Vagina (tissue), 2 donors: ENCODE results near the gene SLC8A2. TPM values are rescaled to one million over a fixed set of nuclear protein-coding genes. Genes with fewer than 3 reads are reported as not detected.
"Not testable (repeated sequence)": the region's sequence is repeated elsewhere in the genome, so short reads cannot be mapped to it uniquely, and the experiment has no call there.

Experiments
- DNase-seq, 2 donors: peaks; one replicate each; pipeline ENCODE4 v3.0.0-alpha.2; 2017; ENCODE audit errors: extremely low spot score in 2 of 2
- H3K27ac ChIP-seq: fragments of 200-600 bp; sonication (generic); one replicate; pipeline ENCODE4 v1.5.1; 2019
- H3K27me3 ChIP-seq: fragments of 200-600 bp; sonication (generic); one replicate; pipeline ENCODE4 v1.5.1; 2019
- H3K36me3 ChIP-seq, 2 donors: fragments of 200-600 bp; sonication (generic); one replicate each; pipeline ENCODE4 v1.5.1; 2017 to 2019
- H3K4me1 ChIP-seq: fragments of 200-600 bp; sonication (generic); one replicate; pipeline ENCODE4 v1.5.1; 2019
- H3K4me3 ChIP-seq, 2 donors: fragments of 200-600 bp; sonication (generic); 1 replicate in 1 of 2; 2 replicates in 1 of 2; pipeline ENCODE4 v1.5.1; 2016 to 2019
- H3K9me3 ChIP-seq: fragments of 200-600 bp; sonication (generic); one replicate; pipeline ENCODE4 v1.5.1; 2019
- POLR2A ChIP-seq, 2 donors: fragments of 450-650 bp; IDR thresholded peaks; one replicate each; pipeline ENCODE4 v1.6.1; 2017; ENCODE audit warnings: antibody characterized with exemption in 2 of 2, mild to moderate bottlenecking in 2 of 2, moderate library complexity in 2 of 2
- POLR2AphosphoS5 ChIP-seq, 2 donors: sonication (generic); formaldehyde crosslinking; IDR thresholded peaks; one replicate each; pipeline ENCODE4 v1.9.0; 2017; ENCODE audit warnings: antibody characterized with exemption in 2 of 2, mild to moderate bottlenecking in 2 of 2, low read depth in 1 of 2; ENCODE audit not compliant: insufficient read depth in 1 of 2
- intact Hi-C: fragments of 100-400 bp; cut with DNase I; formaldehyde crosslinking; loops from one replicate; pipeline ENCODE4 v1.15.1; 2023
- total RNA-seq: library from RNA; depleted of rRNA; stranded (reverse); fragments of >200 nt; gene quantifications from one replicate; pipeline ENCODE4 v1.2.3, GENCODE V29; 2016
- TF ChIP-seq, protein P1 (sequence below), 3 experiments: fragments of 450-650 bp in 2 of 3; fragments of 200-600 bp in 1 of 3; sonication (generic) in 1 of 3; IDR thresholded peaks; one replicate each; pipeline ENCODE4 v1.5.1; 2017 to 2019; ENCODE audit warnings: antibody characterized with exemption in 3 of 3, mild to moderate bottlenecking in 2 of 3, moderate library complexity in 2 of 3

Gene SLC8A2
- total RNA-seq, 1 donor from 2014 or later = 0.49 TPM

DNA sequence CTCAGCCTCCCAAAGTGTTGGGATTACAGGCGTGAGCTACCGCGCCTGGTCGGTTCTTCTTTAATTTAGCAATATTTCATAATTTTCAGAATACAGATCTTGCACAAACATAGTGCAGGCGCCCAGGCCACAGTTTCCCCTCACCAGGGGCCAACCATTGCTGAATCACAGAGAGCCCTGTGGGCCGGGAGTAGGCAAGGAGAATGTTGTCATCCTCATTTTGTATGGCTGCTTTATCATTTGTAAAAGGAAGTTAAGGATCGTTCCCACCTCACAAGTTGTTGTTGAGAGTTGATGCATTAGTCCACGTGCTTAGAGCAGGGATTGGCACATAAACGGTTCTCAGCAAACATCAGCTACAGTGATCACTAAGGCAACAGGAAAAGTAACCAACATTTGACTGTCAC lies 82.5 kb downstream of the SLC8A2 start:
- TF ChIP-seq, protein P1, sequence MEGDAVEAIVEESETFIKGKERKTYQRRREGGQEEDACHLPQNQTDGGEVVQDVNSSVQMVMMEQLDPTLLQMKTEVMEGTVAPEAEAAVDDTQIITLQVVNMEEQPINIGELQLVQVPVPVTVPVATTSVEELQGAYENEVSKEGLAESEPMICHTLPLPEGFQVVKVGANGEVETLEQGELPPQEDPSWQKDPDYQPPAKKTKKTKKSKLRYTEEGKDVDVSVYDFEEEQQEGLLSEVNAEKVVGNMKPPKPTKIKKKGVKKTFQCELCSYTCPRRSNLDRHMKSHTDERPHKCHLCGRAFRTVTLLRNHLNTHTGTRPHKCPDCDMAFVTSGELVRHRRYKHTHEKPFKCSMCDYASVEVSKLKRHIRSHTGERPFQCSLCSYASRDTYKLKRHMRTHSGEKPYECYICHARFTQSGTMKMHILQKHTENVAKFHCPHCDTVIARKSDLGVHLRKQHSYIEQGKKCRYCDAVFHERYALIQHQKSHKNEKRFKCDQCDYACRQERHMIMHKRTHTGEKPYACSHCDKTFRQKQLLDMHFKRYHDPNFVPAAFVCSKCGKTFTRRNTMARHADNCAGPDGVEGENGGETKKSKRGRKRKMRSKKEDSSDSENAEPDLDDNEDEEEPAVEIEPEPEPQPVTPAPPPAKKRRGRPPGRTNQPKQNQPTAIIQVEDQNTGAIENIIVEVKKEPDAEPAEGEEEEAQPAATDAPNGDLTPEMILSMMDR (IDR thresholded peaks at IDR 0.05) = no peak
- TF ChIP-seq POLR2AphosphoS5 (IDR thresholded peaks at IDR 0.05; ENCODE audit: insufficient read depth in 1 of 2, low read depth in 1 of 2) = no peak
- TF ChIP-seq POLR2A (IDR thresholded peaks at IDR 0.05) = no peak
- Histone ChIP-seq H3K4me3 (no peak overlapping the region), H3K4me1 (no peaks in the 10 kb centered on the region), H3K27me3 (no peaks in the 10 kb centered on the region), H3K27ac (no peak overlapping the region), H3K36me3 (no peaks in the 10 kb centered on the region), H3K9me3 (no peaks in the 10 kb centered on the region)
- intact Hi-C loops = loop anchor here (10.0 kb wide), 1 partner anchor 84 kb away; the partner anchor contains the start of gene C5AR1
- DNase-seq = no peak

GRCh38 chr19:47388721-47389120 lies 83.0 kb downstream of the SLC8A2 start:
- not testable (repeated sequence) for H3K9me3 ChIP-seq, H3K36me3 ChIP-seq, H3K27me3 ChIP-seq, H3K27ac ChIP-seq, H3K4me3 ChIP-seq, DNase-seq, H3K4me1 ChIP-seq
- intact Hi-C loops = loop anchor here (10.0 kb wide), 1 partner anchor 84 kb away; the partner anchor contains the start of gene C5AR1

DNA sequence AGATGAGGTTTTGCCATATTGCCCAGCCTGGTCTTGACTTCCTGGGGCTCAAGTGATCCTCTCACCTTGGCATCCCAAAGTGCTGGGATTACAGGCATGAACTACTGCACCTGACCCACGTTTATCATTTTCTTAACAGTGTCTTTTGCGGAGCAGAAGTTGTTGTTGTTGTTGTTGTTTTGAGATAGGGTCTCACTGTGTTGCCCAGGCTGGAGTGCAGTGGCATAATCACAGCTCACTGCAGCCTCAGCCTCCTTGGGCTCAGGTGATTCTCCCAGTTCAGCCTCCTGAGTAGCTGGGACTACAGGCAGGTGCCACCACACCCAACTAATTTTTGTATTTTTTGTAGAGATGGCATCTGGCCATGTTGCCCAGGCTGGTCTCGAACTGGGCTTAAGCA lies 84.1 kb downstream of the SLC8A2 start:
- not testable (repeated sequence) for H3K36me3 ChIP-seq, H3K27me3 ChIP-seq, H3K9me3 ChIP-seq, DNase-seq, H3K27ac ChIP-seq, H3K4me1 ChIP-seq, H3K4me3 ChIP-seq
- intact Hi-C loops = loop anchor here (10.0 kb wide), 1 partner anchor 83 kb away; the partner anchor contains the start of gene C5AR1

DNA sequence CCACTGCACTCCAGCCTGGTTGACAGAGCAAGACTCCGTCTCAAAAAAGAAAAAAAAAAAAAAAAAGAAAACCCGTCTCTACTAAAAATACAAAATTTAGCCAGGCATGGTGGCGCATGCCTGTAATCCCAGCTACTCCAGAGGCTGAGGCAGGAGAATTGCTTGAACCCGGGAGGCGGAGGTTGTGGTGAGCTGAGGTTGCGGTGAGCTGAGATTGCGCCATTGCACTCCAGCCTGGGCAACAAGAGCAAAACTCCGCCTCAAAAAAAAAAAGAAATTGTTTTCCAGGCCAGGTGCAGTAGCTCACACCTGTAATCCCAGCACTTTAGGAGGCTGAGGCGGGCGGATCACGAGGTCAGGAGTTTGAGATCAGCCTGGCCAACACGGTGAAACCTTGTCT lies 85.1 kb downstream of the SLC8A2 start:
- H3K9me3 ChIP-seq, H3K27me3 ChIP-seq, DNase-seq, H3K36me3 ChIP-seq, H3K4me3 ChIP-seq, H3K27ac ChIP-seq, H3K4me1 ChIP-seq: not testable (repeated sequence)
- intact Hi-C loops = loop anchor here (10.0 kb wide), 1 partner anchor 82 kb away; the partner anchor contains the start of gene C5AR1

DNA sequence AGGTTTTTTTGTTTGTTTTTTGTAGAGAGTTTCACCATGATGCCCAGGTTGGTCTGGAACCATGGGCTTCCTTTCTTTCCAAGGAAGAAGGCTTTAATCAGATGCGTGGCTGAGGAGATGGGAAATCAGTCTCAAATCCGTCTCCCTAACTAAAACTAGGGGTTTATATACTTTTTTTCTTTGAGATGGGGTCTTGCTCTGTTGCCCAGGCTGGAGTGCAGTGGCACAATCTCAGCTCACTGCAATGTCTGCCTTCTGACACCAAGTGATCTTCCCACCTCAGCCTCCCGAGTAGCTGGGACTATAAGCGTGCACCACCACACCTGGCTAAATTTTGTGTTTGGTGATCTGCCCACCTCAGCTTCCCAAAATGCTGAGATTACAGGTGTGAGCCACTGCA lies 87.2 kb downstream of the SLC8A2 start:
- DNase-seq, H3K4me1 ChIP-seq, H3K4me3 ChIP-seq, H3K27me3 ChIP-seq, H3K9me3 ChIP-seq, H3K27ac ChIP-seq: not testable (repeated sequence)
- intact Hi-C loops = loop anchor here (10.0 kb wide), 1 partner anchor 80 kb away; the partner anchor contains the start of gene C5AR1
- H3K36me3 ChIP-seq = peaks cover 0 to 24% of the 10 kb centered on the region in 2 donors

GRCh38 chr19:47383890-47384289 lies 87.8 kb downstream of the SLC8A2 start:
- H3K36me3 ChIP-seq = peaks cover 0 to 30% of the 10 kb centered on the region in 2 donors
- DNase-seq, H3K27ac ChIP-seq, H3K27me3 ChIP-seq, H3K4me3 ChIP-seq, H3K4me1 ChIP-seq, H3K9me3 ChIP-seq: not testable (repeated sequence)
- intact Hi-C loops = loop anchor here (10.0 kb wide), 1 partner anchor 79 kb away; the partner anchor contains the start of gene C5AR1

GRCh38 chr19:47381653-47382279 lies 89.9 kb downstream of the SLC8A2 start:
- Histone ChIP-seq H3K36me3 (peaks cover 0 to 44% of the 10 kb centered on the region in 2 donors), H3K4me1 (no peaks in the 10 kb centered on the region), H3K27me3 (no peaks in the 10 kb centered on the region), H3K27ac (no peak overlapping the region), H3K4me3 (no peak overlapping the region), H3K9me3 (no peaks in the 10 kb centered on the region)
- no peak for DNase-seq
- intact Hi-C loops = loop anchor here (10.0 kb wide), 1 partner anchor 77 kb away; the partner anchor contains the start of gene C5AR1
- TF ChIP-seq POLR2A (IDR thresholded peaks at IDR 0.05) (no peak), POLR2AphosphoS5 (IDR thresholded peaks at IDR 0.05; ENCODE audit: insufficient read depth in 1 of 2, low read depth in 1 of 2) (no peak)
- TF ChIP-seq, protein P1 (IDR thresholded peaks at IDR 0.05) = no peak
